Smooth muscle cell (in vitro differentiated cells): Measurements from ENCODE around the gene VSNL1. TPM values are rescaled to one million over a fixed set of nuclear protein-coding genes. Genes with fewer than 3 reads are reported as not detected.

Experiments
- DNase-seq: peaks from one replicate; lab custom pipeline; 2025; ENCODE audit not compliant: unreplicated experiment; lab: John Stamatoyannopoulos, UW
- H2AFZ ChIP-seq: fragments of 200-600 bp; sonication (generic); 2 replicates; pipeline ENCODE4 v1.6.0; 2016; ENCODE audit warnings: antibody characterized with exemption, low read depth, mild to moderate bottlenecking
- H3F3A ChIP-seq: fragments of 200-600 bp; sonication (generic); 2 replicates; pipeline ENCODE4 v1.6.0; 2017; ENCODE audit warnings: antibody characterized with exemption, low read depth
- H3K27ac ChIP-seq: fragments of 200-600 bp; sonication (generic); 2 replicates; pipeline ENCODE4 v1.5.1; 2016; ENCODE audit warnings: low read depth, mild to moderate bottlenecking
- H3K27me3 ChIP-seq: fragments of 200-600 bp; sonication (generic); 2 replicates; pipeline ENCODE4 v1.6.1; 2016; ENCODE audit warnings: low read depth, mild to moderate bottlenecking
- H3K36me3 ChIP-seq: fragments of 200-600 bp; sonication (generic); 2 replicates; pipeline ENCODE4 v1.5.1; 2016; ENCODE audit warnings: low read depth
- H3K4me1 ChIP-seq: fragments of 200-600 bp; sonication (generic); 2 replicates; pipeline ENCODE4 v1.5.1; 2016; ENCODE audit warnings: low read depth
- H3K4me2 ChIP-seq: fragments of 200-600 bp; sonication (generic); 2 replicates; pipeline ENCODE4 v1.6.0; 2016; ENCODE audit warnings: mild to moderate bottlenecking
- H3K4me3 ChIP-seq: fragments of 200-600 bp; sonication (generic); 2 replicates; pipeline ENCODE4 v1.5.1; 2016; ENCODE audit warnings: mild to moderate bottlenecking
- H3K79me2 ChIP-seq: fragments of 200-600 bp; sonication (generic); 2 replicates; pipeline ENCODE4 v1.6.0; 2016; ENCODE audit warnings: low read depth, mild to moderate bottlenecking
- H3K9ac ChIP-seq: fragments of 200-600 bp; sonication (generic); 2 replicates; pipeline ENCODE4 v1.6.0; 2016; ENCODE audit warnings: low read depth
- H3K9me3 ChIP-seq: fragments of 200-600 bp; sonication (generic); replicated peaks from 2 replicates; pipeline ENCODE4 v1.5.1; 2016; ENCODE audit warnings: low read depth
- H4K20me1 ChIP-seq: fragments of 200-600 bp; sonication (generic); 2 replicates; pipeline ENCODE4 v1.6.0; 2016; ENCODE audit warnings: low read depth
- WGBS: methylation state at CpG from one replicate; pipeline ENCODE4 v1.1.7; 2016; ENCODE audit warnings: low lambda C conversion rate; 5-methylcytosine and 5-hydroxymethylcytosine counted together
- polyA plus RNA-seq: library from polyadenylated mRNA; unstranded; fragments of >200 nt; fragmentation: Nextera tagmentation; extraction: Ambion mirVana; gene quantifications from 2 replicates; pipeline ENCODE4 v1.2.1, GENCODE V29; 2016
- total RNA-seq: library from RNA; depleted of rRNA; stranded (reverse); fragments of >200 nt; gene quantifications from 2 replicates; pipeline ENCODE4 v1.2.3, GENCODE V29; 2014
- TF ChIP-seq, protein P1 (sequence below): fragments of 200-600 bp; sonication (generic); IDR thresholded peaks from 2 replicates; pipeline ENCODE4 v1.5.1; 2017; ENCODE audit warnings: borderline replicate concordance, mild to moderate bottlenecking, antibody characterized with exemption; ENCODE audit not compliant: insufficient read depth, poor library complexity, severe bottlenecking

Gene VSNL1
- total and polyA plus RNA-seq, 2 experiments from 2014 or later: 2.8 to 4.5 TPM

DNA sequence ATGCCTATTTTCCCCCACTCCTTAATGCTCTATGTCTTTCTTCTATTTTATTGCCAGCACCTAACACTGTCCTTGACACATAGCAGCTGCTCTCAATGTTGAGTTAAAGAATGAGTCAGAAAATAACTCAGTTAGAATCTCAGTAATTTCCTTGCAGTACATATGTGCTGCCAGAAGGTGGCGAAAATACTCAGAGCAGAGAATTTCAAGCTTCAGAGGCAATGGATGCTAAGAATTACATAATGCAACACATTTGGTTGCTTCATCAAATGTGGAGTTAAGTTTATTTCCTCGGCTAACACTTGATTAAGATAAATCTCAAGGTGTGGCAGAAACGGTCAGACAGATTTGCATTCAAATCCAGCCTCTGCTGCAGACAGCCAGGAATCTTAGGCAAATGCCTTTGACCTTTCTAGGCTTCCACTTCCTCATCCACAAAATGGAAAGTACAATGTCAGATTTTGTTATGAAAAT is 105.6 kb downstream of the VSNL1 start:
- Histone ChIP-seq H3K9ac (no peak overlapping the region), H3K36me3 (no peaks in the 10 kb centered on the region), H3K27me3 (no peaks in the 10 kb centered on the region), H4K20me1 (no peaks in the 10 kb centered on the region), H2AFZ (no peak overlapping the region), H3F3A (peaks cover 7% of the 10 kb centered on the region), H3K4me3 (no peak overlapping the region), H3K4me1 (peaks cover 7% of the 10 kb centered on the region), H3K9me3 (no peaks in the 10 kb centered on the region), H3K27ac (no peak overlapping the region), H3K79me2 (no peaks in the 10 kb centered on the region), H3K4me2 (peak overlapping the region; percentile 48)
- no peak for DNase-seq
- 4% methylated on average over 3 of the region's 3 CpGs for WGBS
- TF ChIP-seq, protein P1, sequence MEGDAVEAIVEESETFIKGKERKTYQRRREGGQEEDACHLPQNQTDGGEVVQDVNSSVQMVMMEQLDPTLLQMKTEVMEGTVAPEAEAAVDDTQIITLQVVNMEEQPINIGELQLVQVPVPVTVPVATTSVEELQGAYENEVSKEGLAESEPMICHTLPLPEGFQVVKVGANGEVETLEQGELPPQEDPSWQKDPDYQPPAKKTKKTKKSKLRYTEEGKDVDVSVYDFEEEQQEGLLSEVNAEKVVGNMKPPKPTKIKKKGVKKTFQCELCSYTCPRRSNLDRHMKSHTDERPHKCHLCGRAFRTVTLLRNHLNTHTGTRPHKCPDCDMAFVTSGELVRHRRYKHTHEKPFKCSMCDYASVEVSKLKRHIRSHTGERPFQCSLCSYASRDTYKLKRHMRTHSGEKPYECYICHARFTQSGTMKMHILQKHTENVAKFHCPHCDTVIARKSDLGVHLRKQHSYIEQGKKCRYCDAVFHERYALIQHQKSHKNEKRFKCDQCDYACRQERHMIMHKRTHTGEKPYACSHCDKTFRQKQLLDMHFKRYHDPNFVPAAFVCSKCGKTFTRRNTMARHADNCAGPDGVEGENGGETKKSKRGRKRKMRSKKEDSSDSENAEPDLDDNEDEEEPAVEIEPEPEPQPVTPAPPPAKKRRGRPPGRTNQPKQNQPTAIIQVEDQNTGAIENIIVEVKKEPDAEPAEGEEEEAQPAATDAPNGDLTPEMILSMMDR: peak; percentile 76

DNA sequence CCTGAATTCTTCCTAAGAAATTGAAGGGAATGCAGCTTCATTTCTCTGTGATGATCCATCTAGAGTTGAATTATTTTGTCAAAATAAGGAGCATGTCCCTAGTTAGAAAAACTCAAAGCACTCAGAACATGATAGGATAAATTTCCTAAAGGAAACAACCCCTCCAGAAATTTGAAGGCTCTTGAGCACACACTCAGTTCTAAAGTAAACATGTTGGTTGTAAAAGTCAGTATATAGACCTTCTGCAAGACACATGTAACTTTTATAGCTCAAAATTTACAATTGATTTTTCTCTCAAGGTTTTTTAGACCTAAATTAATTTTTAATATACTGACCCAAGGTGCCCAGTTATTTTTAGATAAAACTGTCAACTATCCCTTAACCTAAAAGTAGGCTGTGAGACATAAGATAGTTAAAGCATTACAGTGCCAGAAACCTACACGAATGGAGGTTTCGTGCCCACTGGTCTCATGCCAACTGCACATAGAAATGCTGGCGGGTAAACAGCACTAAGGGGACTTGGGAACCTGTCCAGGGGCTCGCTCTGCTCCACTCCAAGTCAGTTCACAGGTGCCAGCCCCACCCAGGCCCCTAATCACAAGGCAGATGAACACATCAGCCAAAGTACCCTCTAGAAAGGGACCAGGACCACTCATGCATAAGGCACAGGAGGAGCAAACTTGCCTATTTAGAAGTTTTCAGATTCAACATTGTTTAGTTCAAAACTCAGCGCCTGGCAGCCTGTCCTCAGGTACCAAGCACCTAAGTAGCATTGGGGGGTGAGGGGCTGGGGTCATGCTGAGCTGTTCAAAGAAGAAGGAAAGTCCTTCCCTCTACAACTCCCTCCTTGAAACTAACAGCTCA is 106.6 kb downstream of the VSNL1 start:
- Histone ChIP-seq H3K4me1 (peaks cover 7% of the 10 kb centered on the region), H3K27me3 (no peaks in the 10 kb centered on the region), H3F3A (peaks cover 7% of the 10 kb centered on the region), H3K9me3 (no peaks in the 10 kb centered on the region), H3K27ac (no peak overlapping the region), H2AFZ (no peak overlapping the region), H4K20me1 (no peaks in the 10 kb centered on the region), H3K36me3 (no peaks in the 10 kb centered on the region), H3K79me2 (no peaks in the 10 kb centered on the region), H3K9ac (no peak overlapping the region), H3K4me3 (no peak overlapping the region), H3K4me2 (no peak overlapping the region)
- TF ChIP-seq, protein P1: no peak
- 94% methylated on average over 5 of the region's 5 CpGs for WGBS
- no peak for DNase-seq

DNA sequence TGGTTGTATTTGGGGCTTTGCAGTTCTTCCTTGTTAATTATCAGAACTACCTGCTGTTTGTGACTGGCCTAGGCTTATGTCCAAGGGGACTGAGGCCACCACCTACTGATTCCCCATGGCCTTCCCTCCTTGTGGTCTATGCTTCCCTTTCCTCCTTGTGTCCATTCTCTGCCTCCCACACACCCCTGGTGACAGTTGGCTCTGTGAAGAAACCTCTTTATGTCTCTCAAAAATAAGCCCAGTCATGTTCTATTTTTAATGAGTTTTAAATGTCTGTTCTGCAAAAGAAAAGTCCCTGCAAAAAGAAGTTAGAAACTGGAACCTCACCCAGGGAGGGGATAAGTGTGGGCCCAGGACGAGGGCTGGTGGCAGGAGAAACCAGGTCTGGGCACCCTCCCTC is 108.1 kb downstream of the VSNL1 start:
- Histone ChIP-seq H3K9me3 (no peaks in the 10 kb centered on the region), H3K27me3 (no peaks in the 10 kb centered on the region), H3K79me2 (no peaks in the 10 kb centered on the region), H3K4me1 (peaks cover 7% of the 10 kb centered on the region), H3K27ac (no peak overlapping the region), H3K4me3 (no peak overlapping the region), H4K20me1 (no peaks in the 10 kb centered on the region), H3K4me2 (no peak overlapping the region), H3K36me3 (no peaks in the 10 kb centered on the region), H2AFZ (no peak overlapping the region), H3K9ac (no peak overlapping the region), H3F3A (peaks cover 6% of the 10 kb centered on the region)
- 97% methylated on average over 1 of the region's 1 CpG for WGBS
- no peak for DNase-seq
- TF ChIP-seq, protein P1: no peak
